Esophagus muscularis mucosa (tissue), 4 donors: ENCODE data around the gene TALDO1. TPM values are rescaled to one million over a fixed set of nuclear protein-coding genes. Genes with fewer than 3 reads are reported as not detected.
A peak's percentile ranks its signal among the peaks of the same experiment; 100 is the strongest.

Source experiments
- DNase-seq: peaks from one replicate; pipeline ENCODE4 v3.0.0-alpha.2; 2017; ENCODE audit errors: extremely low spot score
- H3K27ac ChIP-seq, 4 donors: fragments of 200-600 bp; sonication (generic); replicated peaks in 1 of 4; 1 replicate in 3 of 4; 2 replicates in 1 of 4; pipeline ENCODE4 v1.5.1; 2016 to 2019; ENCODE audit warnings: mild to moderate bottlenecking in 1 of 4
- H3K27me3 ChIP-seq, 4 donors: fragments of 200-600 bp; sonication (generic); one replicate each; pipeline versions ENCODE4 v1.5.1 to v1.6.0; 2016 to 2019
- H3K36me3 ChIP-seq, 4 donors: fragments of 200-600 bp; sonication (generic); one replicate each; pipeline ENCODE4 v1.5.1; 2016 to 2019
- H3K4me1 ChIP-seq, 4 donors: fragments of 200-600 bp; sonication (generic); one replicate each; pipeline ENCODE4 v1.5.1; 2016 to 2019
- H3K4me3 ChIP-seq, 4 donors: fragments of 200-600 bp; sonication (generic); 1 replicate in 2 of 4; 2 replicates in 2 of 4; pipeline ENCODE4 v1.5.1; 2016 to 2019; ENCODE audit warnings: mild to moderate bottlenecking in 4 of 4, moderate library complexity in 1 of 4
- H3K9me3 ChIP-seq, 4 donors: fragments of 200-600 bp; sonication (generic); 1 replicate in 3 of 4; 2 replicates in 1 of 4; pipeline ENCODE4 v1.5.1; 2016 to 2019
- EP300 ChIP-seq: sonication (generic); formaldehyde crosslinking; IDR thresholded peaks from one replicate; pipeline ENCODE4 v1.6.1; 2017; ENCODE audit warnings: antibody characterized with exemption
- POLR2A ChIP-seq: fragments of 450-650 bp; IDR thresholded peaks from one replicate; pipeline ENCODE4 v1.6.1; 2017; ENCODE audit warnings: antibody characterized with exemption, moderate library complexity, mild to moderate bottlenecking, low read depth
- POLR2AphosphoS5 ChIP-seq, 2 donors: sonication (generic); formaldehyde crosslinking; IDR thresholded peaks; one replicate each; pipeline ENCODE4 v1.6.1; 2017; ENCODE audit warnings: antibody characterized with exemption in 2 of 2
- WGBS: methylation state at CpG from one replicate; pipeline ENCODE4 v1.1.5; 2018; 5-methylcytosine and 5-hydroxymethylcytosine counted together
- intact Hi-C: fragments of 100-400 bp; cut with DNase I; formaldehyde crosslinking; loops from one replicate; pipeline ENCODE4 v1.15.1; 2023
- total RNA-seq, 4 donors: library from RNA; depleted of rRNA; stranded (reverse); fragments of >200 nt; gene quantifications; one replicate each; pipeline versions ENCODE4 v1.1.0 to v1.2.1, GENCODE V29; 2016
- TF ChIP-seq, protein P1 (sequence below), 3 experiments: fragments of 200-600 bp in 2 of 3; fragments of 450-650 bp in 1 of 3; sonication (generic) in 2 of 3; IDR thresholded peaks; one replicate each; pipeline ENCODE4 v1.5.1; 2017 to 2019; ENCODE audit warnings: antibody characterized with exemption in 3 of 3, mild to moderate bottlenecking in 2 of 3, moderate library complexity in 1 of 3

TALDO1 gene
- total RNA-seq, 4 donors from 2014 or later = 168 to 231 (median 186) TPM

GRCh38 chr11:699753-700152 lies 47.5 kb upstream of the TALDO1 start:
- H3K9me3 ChIP-seq = no peaks in the 10 kb centered on the region
- TF ChIP-seq EP300 = no peak
- no peak for TF ChIP-seq POLR2AphosphoS5 (IDR thresholded peaks at IDR 0.05)
- H3K27me3 ChIP-seq = no peaks in the 10 kb centered on the region
- intact Hi-C loops = no loop called here
- 89% methylated on average over 1 of the region's 1 CpG for whole genome bisulfite sequencing
- H3K4me1 ChIP-seq = peaks cover 18 to 57% (median 50%) of the 10 kb centered on the region in 4 donors
- H3K36me3 ChIP-seq = peaks cover 11 to 52% (median 29%) of the 10 kb centered on the region in 4 donors
- H3K4me3 ChIP-seq = no peak overlapping the region
- no peak for DNase-seq
- peak overlapping the region in 2 of 4 donors; percentile 31 to 99 for H3K27ac ChIP-seq

DNA sequence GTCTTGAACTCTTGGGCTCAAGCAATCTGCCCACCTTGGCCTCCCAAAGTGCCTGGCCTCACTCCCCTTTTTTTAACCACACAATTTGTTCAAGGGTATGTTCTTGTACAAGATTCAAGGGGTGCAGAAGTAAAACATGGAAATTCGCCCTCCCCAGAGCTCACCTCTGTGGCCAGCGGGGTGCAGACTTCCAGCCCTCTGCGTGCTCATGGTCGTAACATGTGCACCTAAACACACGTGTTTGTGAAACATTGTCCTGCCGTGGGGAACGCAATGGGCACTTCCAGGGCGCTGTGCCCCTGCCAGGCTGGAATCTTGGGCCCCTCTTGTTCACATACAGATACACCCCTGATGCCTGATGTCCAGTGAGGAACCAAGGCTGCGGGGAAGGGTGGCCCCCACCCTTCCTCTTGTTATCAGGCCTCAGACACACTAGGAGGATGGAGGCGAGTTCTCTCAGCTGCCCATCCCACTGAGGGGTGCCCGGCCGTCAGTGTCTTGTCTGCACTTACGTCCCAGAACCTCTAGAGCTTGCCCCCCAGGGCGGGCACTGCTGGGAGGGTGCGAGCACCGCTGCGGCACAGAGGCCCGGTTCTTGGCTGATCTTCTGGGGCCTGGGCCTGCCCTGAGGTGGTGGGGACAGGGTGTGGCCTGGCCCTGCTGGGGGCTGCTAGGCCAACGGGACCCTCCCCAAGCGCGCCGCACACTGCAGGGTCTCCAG lies 45.4 kb upstream of the TALDO1 start:
- H3K4me1 ChIP-seq = peaks cover 28 to 69% (median 64%) of the 10 kb centered on the region in 4 donors
- H3K27me3 ChIP-seq = peaks cover 0 to 15% (median 0%) of the 10 kb centered on the region in 4 donors
- no peak overlapping the region for H3K4me3 ChIP-seq
- TF ChIP-seq EP300 = no peak
- TF ChIP-seq POLR2AphosphoS5 (IDR thresholded peaks at IDR 0.05) = no peak
- TF ChIP-seq, protein P1, sequence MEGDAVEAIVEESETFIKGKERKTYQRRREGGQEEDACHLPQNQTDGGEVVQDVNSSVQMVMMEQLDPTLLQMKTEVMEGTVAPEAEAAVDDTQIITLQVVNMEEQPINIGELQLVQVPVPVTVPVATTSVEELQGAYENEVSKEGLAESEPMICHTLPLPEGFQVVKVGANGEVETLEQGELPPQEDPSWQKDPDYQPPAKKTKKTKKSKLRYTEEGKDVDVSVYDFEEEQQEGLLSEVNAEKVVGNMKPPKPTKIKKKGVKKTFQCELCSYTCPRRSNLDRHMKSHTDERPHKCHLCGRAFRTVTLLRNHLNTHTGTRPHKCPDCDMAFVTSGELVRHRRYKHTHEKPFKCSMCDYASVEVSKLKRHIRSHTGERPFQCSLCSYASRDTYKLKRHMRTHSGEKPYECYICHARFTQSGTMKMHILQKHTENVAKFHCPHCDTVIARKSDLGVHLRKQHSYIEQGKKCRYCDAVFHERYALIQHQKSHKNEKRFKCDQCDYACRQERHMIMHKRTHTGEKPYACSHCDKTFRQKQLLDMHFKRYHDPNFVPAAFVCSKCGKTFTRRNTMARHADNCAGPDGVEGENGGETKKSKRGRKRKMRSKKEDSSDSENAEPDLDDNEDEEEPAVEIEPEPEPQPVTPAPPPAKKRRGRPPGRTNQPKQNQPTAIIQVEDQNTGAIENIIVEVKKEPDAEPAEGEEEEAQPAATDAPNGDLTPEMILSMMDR (IDR thresholded peaks at IDR 0.05) = no peak
- TF ChIP-seq POLR2A = no peak
- WGBS = 94% methylated on average over 12 of the region's 22 CpGs
- peaks cover 11 to 55% (median 29%) of the 10 kb centered on the region in 4 donors for H3K36me3 ChIP-seq
- no peak for DNase-seq
- intact Hi-C loops = no loop called here
- no peaks in the 10 kb centered on the region for H3K9me3 ChIP-seq
- H3K27ac ChIP-seq = peak overlapping the region in 1 of 4 donors; percentile 47

DNA sequence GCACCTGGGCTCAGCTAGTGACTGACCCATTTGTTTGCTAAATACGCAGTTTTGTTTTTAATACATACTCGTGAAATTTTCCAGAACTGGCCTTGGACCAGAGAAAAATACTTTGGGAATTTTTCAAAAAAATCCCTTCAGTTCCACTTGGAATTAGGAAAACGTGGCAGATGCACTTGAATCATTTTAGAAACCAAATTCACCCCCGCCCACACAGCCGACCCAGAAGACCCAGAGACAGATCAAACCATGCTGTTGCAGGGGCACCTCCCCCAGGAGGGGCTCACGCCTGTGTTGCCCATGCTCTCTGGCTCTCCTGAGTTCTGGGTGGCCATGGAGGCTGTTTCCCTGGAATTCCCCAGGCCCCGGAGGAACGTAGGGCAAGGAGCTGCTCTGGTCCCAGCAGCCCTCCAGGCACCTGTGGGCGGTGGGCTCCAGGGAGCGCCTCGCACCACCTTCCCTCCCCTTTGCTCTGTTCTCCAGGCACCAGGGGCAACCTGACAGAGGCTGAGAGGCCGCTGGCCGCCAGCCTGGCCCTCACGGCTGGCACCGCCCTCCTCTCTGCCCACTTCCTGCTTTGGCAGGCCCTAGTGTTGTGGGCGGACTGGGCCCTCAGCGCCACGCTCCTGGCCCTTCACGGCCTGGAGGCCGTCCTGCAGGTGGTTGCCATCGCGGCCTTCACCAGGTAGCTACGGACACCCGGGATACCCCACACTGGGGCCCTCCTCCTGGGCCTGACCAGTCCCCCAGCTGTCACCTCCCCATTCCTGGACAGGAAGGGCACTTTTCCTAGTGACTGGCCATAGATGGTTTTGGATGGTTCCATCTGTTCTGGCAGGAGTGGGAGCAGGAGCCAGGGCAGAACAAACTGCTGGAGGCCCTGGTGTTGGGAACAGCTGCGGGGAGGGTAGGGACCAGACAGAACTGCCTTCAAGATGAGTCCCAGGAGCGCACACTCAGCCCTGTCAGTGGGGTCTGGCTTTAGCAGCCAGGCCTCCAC lies 44.5 kb upstream of the TALDO1 start:
- WGBS = 77% methylated on average over 26 of the region's 26 CpGs
- TF ChIP-seq, protein P1 (IDR thresholded peaks at IDR 0.05) = no peak
- TF ChIP-seq POLR2AphosphoS5 (IDR thresholded peaks at IDR 0.05) (no peak), EP300 (no peak), POLR2A (no peak)
- no peaks in the 10 kb centered on the region for H3K9me3 ChIP-seq
- peaks cover 30 to 69% (median 63%) of the 10 kb centered on the region in 4 donors for H3K4me1 ChIP-seq
- H3K27ac ChIP-seq = peak overlapping the region; percentile 1 to 54 (median 30)
- intact Hi-C loops = no loop called here
- DNase-seq = no peak
- H3K27me3 ChIP-seq = peaks cover 0 to 23% (median 0%) of the 10 kb centered on the region in 4 donors
- peaks cover 11 to 55% (median 29%) of the 10 kb centered on the region in 4 donors for H3K36me3 ChIP-seq
- no peak overlapping the region for H3K4me3 ChIP-seq

DNA sequence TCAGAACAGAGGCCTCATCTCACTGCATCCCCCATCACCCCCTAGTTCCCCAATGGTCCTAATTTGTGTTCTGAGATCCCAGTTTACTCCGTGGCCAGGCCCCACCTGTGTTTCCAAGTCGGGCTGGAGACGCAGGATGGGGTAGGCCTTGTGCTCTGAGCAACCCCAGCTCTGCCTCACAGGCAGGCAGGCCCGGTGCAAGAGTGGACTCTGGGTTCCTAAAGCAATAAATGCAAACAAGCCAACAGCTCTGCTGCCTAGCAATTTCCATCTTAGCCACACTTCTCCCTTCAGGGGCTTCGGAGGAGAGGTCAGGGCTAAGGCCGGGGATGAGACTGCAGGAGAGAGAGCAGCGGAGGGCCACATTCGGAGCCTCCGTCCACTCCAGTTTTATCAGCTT lies 43.8 kb upstream of the TALDO1 start:
- Histone ChIP-seq H3K27me3 (peaks cover 0 to 31% (median 0%) of the 10 kb centered on the region in 4 donors), H3K36me3 (peaks cover 11 to 55% (median 29%) of the 10 kb centered on the region in 4 donors), H3K4me1 (peaks cover 24 to 63% (median 57%) of the 10 kb centered on the region in 4 donors), H3K9me3 (no peaks in the 10 kb centered on the region), H3K27ac (peak overlapping the region in 3 of 4 donors; percentile 12 to 54 (median 47)), H3K4me3 (no peak overlapping the region)
- intact Hi-C loops = no loop called here
- DNase-seq = no peak
- TF ChIP-seq, protein P1 (IDR thresholded peaks at IDR 0.05) = no peak
- TF ChIP-seq POLR2AphosphoS5 (IDR thresholded peaks at IDR 0.05) (no peak), EP300 (no peak), POLR2A (no peak)
- WGBS = 89% methylated on average over 6 of the region's 9 CpGs
